K562 (cell line): ENCODE measurements around the gene AGO3. TPM values are rescaled to one million over a fixed set of nuclear protein-coding genes. Genes with fewer than 3 reads are reported as not detected.
A peak's percentile ranks its signal among the peaks of the same experiment; 100 is the strongest.

Source experiments
- ARHGAP35 ChIP-seq: fragments of 450-650 bp; IDR thresholded peaks from 2 replicates; pipeline ENCODE4 v1.6.1; 2018; ENCODE audit not compliant: partially characterized antibody
- BCOR ChIP-seq: fragments of 450-650 bp; IDR thresholded peaks from 2 replicates; pipeline ENCODE4 v1.6.1; 2016
- CBX3 ChIP-seq, 2 experiments: IDR thresholded peaks; 1 replicate in 1 of 2; 2 replicates in 1 of 2; pipeline ENCODE4 v1.6.1; 2012; ENCODE audit warnings: inconsistent platforms in 2 of 2, low read length in 2 of 2, borderline replicate concordance in 1 of 2, control low read depth in 1 of 2
- FOXA1 ChIP-seq: fragments of 450-650 bp; IDR thresholded peaks from 2 replicates; pipeline ENCODE4 v1.6.1; 2016; ENCODE audit warnings: mild to moderate bottlenecking, borderline replicate concordance
- HIVEP1 ChIP-seq: fragments of 250-450 bp; sonication (Bioruptor Pico); IDR thresholded peaks from 2 replicates; pipeline ENCODE4 v1.4.0; 2020; ENCODE audit warnings: mild to moderate bottlenecking
- HMG20A ChIP-seq: fragments of 450-650 bp; formaldehyde crosslinking; conservative IDR thresholded peaks from 2 replicates; pipeline ENCODE4 v1.4.0; 2020; ENCODE audit warnings: mild to moderate bottlenecking, mixed read lengths
- KDM1A ChIP-seq, 2 experiments: fragments of 450-650 bp; IDR thresholded peaks; 2 replicates each; pipeline ENCODE4 v1.6.1; 2016; ENCODE audit warnings: mild to moderate bottlenecking in 2 of 2
- NCOA4 ChIP-seq: fragments of 450-650 bp; IDR thresholded peaks from 2 replicates; pipeline ENCODE4 v1.6.1; 2018; ENCODE audit warnings: mild to moderate bottlenecking; ENCODE audit not compliant: partially characterized antibody
- PHTF2 ChIP-seq: fragments of 250-450 bp; sonication (Bioruptor Pico); IDR thresholded peaks from 2 replicates; pipeline ENCODE4 v1.5.0; 2021; ENCODE audit warnings: mild to moderate bottlenecking
- RBM39 ChIP-seq: fragments of 200-400 bp; formaldehyde crosslinking; optimal IDR thresholded peaks from 2 replicates; pipeline ENCODE3; 2018; ENCODE audit warnings: low read depth, low read length
- RFX5 ChIP-seq: IDR thresholded peaks from 2 replicates; pipeline ENCODE4 v1.6.1; 2011; ENCODE audit warnings: low read depth, mild to moderate bottlenecking, improper control_type of control experiment, low read length
- STAT5A ChIP-seq: IDR thresholded peaks from 2 replicates; pipeline ENCODE4 v1.6.1; 2012; ENCODE audit warnings: low read length, inconsistent platforms, borderline replicate concordance
- YBX1 ChIP-seq: fragments of 450-650 bp; IDR thresholded peaks from 2 replicates; pipeline ENCODE4 v1.7.1; 2016; ENCODE audit warnings: mild to moderate bottlenecking
- ZMIZ1 ChIP-seq, 2 experiments: fragments of 150-350 bp in 1 of 2; IDR thresholded peaks; 2 replicates each; pipeline ENCODE4 v1.6.1; 2012 to 2016; ENCODE audit warnings: low read depth in 2 of 2, low read length in 2 of 2, mild to moderate bottlenecking in 1 of 2, moderate library complexity in 1 of 2
- polyA plus RNA-seq, 8 experiments: library from polyadenylated mRNA; depleted of rRNA in 4 of 8; stranded (reverse) in 5 of 8; unstranded in 3 of 8; fragments of >200 nt; fragmentation: Nextera tagmentation in 2 of 8; fragmentation: Illumina TruSeq in 1 of 8; extraction: Ambion mirVana in 2 of 8; extraction: Trizol in 1 of 8; gene quantifications; 2 replicates each; pipeline versions ENCODE4 v1.2.1 to v1.2.3, GENCODE V29; 2011 to 2014; ENCODE audit warnings: inconsistent platforms in 1 of 8, missing spikeins in 1 of 8
- total RNA-seq, 7 experiments: library from RNA; depleted of rRNA in 6 of 7; stranded (reverse); fragments of >200 nt in 6 of 7; fragmentation: Illumina TruSeq in 2 of 7; extraction: Trizol in 2 of 7; gene quantifications; 2 replicates each; pipeline versions ENCODE4 v1.2.1 to v1.2.3, GENCODE V29; 2011 to 2021; ENCODE audit warnings: low replicate concordance in 1 of 7
- TF ChIP-seq, protein P1 (sequence below): fragments of 450-650 bp; IDR thresholded peaks from 2 replicates; pipeline ENCODE4 v1.6.1; 2016

AGO3 gene
- total and polyA plus RNA-seq, 9 of the 15 experiments (the other 6 are each of a cell fraction or from before 2014, with no cell fraction given): 4.5 to 41.5 (median 22.7) TPM

GRCh38 chr1:36088577-36089392 lies 157.9 kb downstream of the AGO3 start, which contains the start of gene ADPRS (continued):
- TF ChIP-seq ZMIZ1 (IDR thresholded peaks at IDR 0.05; ENCODE audit: low read depth in 2 of 2, low read length in 2 of 2) (peak in 1 of 2 experiments; percentile 29; a peak in 1 of 4 replicates), YBX1 (no peak), NCOA4 (no peak), BCOR (no peak), RFX5 (no peak), STAT5A (peak; percentile 58; the same call in 1 of the 2 replicates), KDM1A (IDR thresholded peaks at IDR 0.05) (no peak), RBM39 (no peak), HIVEP1 (CRISPR knock-in tag) (no peak), ARHGAP35 (no peak), HMG20A (CRISPR knock-in tag) (no peak), FOXA1 (no peak), PHTF2 (no peak), CBX3 (IDR thresholded peaks at IDR 0.05; ENCODE audit: borderline replicate concordance in 1 of 2, low read length in 2 of 2) (peak in 1 of 2 experiments; percentile 79; a peak in 2 of 3 replicates)
- TF ChIP-seq, protein P1, sequence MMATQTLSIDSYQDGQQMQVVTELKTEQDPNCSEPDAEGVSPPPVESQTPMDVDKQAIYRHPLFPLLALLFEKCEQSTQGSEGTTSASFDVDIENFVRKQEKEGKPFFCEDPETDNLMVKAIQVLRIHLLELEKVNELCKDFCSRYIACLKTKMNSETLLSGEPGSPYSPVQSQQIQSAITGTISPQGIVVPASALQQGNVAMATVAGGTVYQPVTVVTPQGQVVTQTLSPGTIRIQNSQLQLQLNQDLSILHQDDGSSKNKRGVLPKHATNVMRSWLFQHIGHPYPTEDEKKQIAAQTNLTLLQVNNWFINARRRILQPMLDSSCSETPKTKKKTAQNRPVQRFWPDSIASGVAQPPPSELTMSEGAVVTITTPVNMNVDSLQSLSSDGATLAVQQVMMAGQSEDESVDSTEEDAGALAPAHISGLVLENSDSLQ: peak; percentile 29; the same call in 1 of the 2 replicates
